Type B pancreatic cell (in vitro differentiated cells): Measurements from ENCODE around the gene MT3. TPM values are rescaled to one million over a fixed set of nuclear protein-coding genes. Genes with fewer than 3 reads are reported as not detected.
A peak's percentile ranks its signal among the peaks of the same experiment; 100 is the strongest.

Experiments used
- DNase-seq: peaks from one replicate; pipeline ENCODE4 v3.0.0; 2021; ENCODE audit warnings: mixed read lengths; ENCODE audit not compliant: unreplicated experiment; ENCODE audit errors: extremely low spot score
- H3K27ac Mint-ChIP-seq: 2 replicates; pipeline ENCODE4 v1.8.0; 2021; ENCODE audit warnings: mild to moderate bottlenecking, mixed read lengths
- H3K27me3 Mint-ChIP-seq: 2 replicates; pipeline ENCODE4 v1.8.0; 2021; ENCODE audit warnings: mixed read lengths
- H3K36me3 Mint-ChIP-seq: 2 replicates; pipeline ENCODE4 v1.8.0; 2021; ENCODE audit warnings: mixed read lengths
- H3K4me1 Mint-ChIP-seq: one replicate; pipeline ENCODE4 v1.8.0; 2021; ENCODE audit warnings: mixed read lengths; ENCODE audit not compliant: unreplicated experiment
- H3K4me3 Mint-ChIP-seq: 2 replicates; pipeline ENCODE4 v1.8.0; 2021; ENCODE audit warnings: mild to moderate bottlenecking, mixed read lengths
- H3K9me3 Mint-ChIP-seq: 2 replicates; pipeline ENCODE4 v1.8.0; 2021; ENCODE audit warnings: mixed read lengths
- CTCF ChIP-seq: fragments of 200-600 bp; sonication (generic); conservative IDR thresholded peaks from 2 replicates; pipeline ENCODE4 v1.5.0; 2021; ENCODE audit warnings: antibody characterized with exemption, mild to moderate bottlenecking
- total RNA-seq: library from RNA; stranded (reverse); gene quantifications from 2 replicates; pipeline ENCODE4 v1.2.1, GENCODE V29; 2021; ENCODE audit warnings: low replicate concordance

MT3 gene
- total RNA-seq, 1 donor from 2014 or later = not detected

GRCh38 chr16:56613706-56614105 is 24.4 kb downstream of the MT3 start:
- H3K9me3 Mint-ChIP-seq = no peaks in the 10 kb centered on the region
- H3K4me3 Mint-ChIP-seq = no peak overlapping the region
- H3K27me3 Mint-ChIP-seq = peaks cover 75% of the 10 kb centered on the region
- peaks cover 23% of the 10 kb centered on the region for H3K4me1 Mint-ChIP-seq
- no peaks in the 10 kb centered on the region for H3K36me3 Mint-ChIP-seq
- no peak for TF ChIP-seq CTCF
- DNase-seq = no peak
- no peak overlapping the region for H3K27ac Mint-ChIP-seq

- Mint-ChIP-seq H3K4me1 (peaks cover 15% of the 10 kb centered on the region), H3K27ac (no peak overlapping the region), H3K36me3 (no peaks in the 10 kb centered on the region), H3K4me3 (no peak overlapping the region), H3K9me3 (no peaks in the 10 kb centered on the region), H3K27me3 (peaks cover 75% of the 10 kb centered on the region)
- no peak for DNase-seq
- TF ChIP-seq CTCF = no peak
Measured at GRCh38 chr16:56614549-56614991, 25.2 kb downstream of the MT3 start.

- no peak for DNase-seq
- Mint-ChIP-seq H3K27me3 (peaks cover 77% of the 10 kb centered on the region), H3K4me1 (peaks cover 11% of the 10 kb centered on the region), H3K27ac (no peak overlapping the region), H3K9me3 (no peaks in the 10 kb centered on the region), H3K36me3 (no peaks in the 10 kb centered on the region), H3K4me3 (no peak overlapping the region)
- TF ChIP-seq CTCF = no peak
Measured at GRCh38 chr16:56615353-56615752, 26.0 kb downstream of the MT3 start.

GRCh38 chr16:56616608-56617211 is 27.4 kb downstream of the MT3 start:
- peak overlapping the region; percentile 66 for H3K4me3 Mint-ChIP-seq
- no peaks in the 10 kb centered on the region for H3K4me1 Mint-ChIP-seq
- no peak for DNase-seq
- H3K27me3 Mint-ChIP-seq = peaks cover 80% of the 10 kb centered on the region
- H3K36me3 Mint-ChIP-seq = no peaks in the 10 kb centered on the region
- no peak for TF ChIP-seq CTCF
- no peaks in the 10 kb centered on the region for H3K9me3 Mint-ChIP-seq
- H3K27ac Mint-ChIP-seq = no peak overlapping the region

- Mint-ChIP-seq H3K36me3 (no peaks in the 10 kb centered on the region), H3K27me3 (peaks cover 86% of the 10 kb centered on the region), H3K27ac (no peak overlapping the region), H3K4me1 (no peaks in the 10 kb centered on the region), H3K9me3 (no peaks in the 10 kb centered on the region), H3K4me3 (peak overlapping the region; percentile 82)
- no peak for DNase-seq
- no peak for TF ChIP-seq CTCF
Measured at GRCh38 chr16:56617212-56618085, 28.1 kb downstream of the MT3 start.
